NCI-H2227 treated with DMSO at 0.1 percent for 48 hours (cell line): ENCODE results near the gene ADAMTS18.

Experiments used
- DNase-seq: peaks from one replicate; lab custom pipeline; 2025; lab: John Stamatoyannopoulos, UW

ADAMTS18 gene

GRCh38 chr16:77328768-77329167 is 106.1 kb downstream of the ADAMTS18 start:
- DNase-seq, result no peak

GRCh38 chr16:77328274-77328673 is 106.6 kb downstream of the ADAMTS18 start:
- DNase-seq, result no peak

GRCh38 chr16:77327717-77328116 is 107.1 kb downstream of the ADAMTS18 start:
- no peak for DNase-seq

- DNase-seq, result no peak
These were observed 110.1 kb downstream of the ADAMTS18 start for GRCh38 chr16:77324729-77325128.

GRCh38 chr16:77323695-77324094 is 111.1 kb downstream of the ADAMTS18 start:
- no peak for DNase-seq

GRCh38 chr16:77322757-77323156 is 112.1 kb downstream of the ADAMTS18 start:
- DNase-seq, result no peak

- DNase-seq, result no peak
These were observed 117.8 kb downstream of the ADAMTS18 start for GRCh38 chr16:77317059-77317458.

- DNase-seq, result no peak
These were observed 124.0 kb downstream of the ADAMTS18 start for GRCh38 chr16:77310877-77311276.

GRCh38 chr16:77308163-77308561 is 126.7 kb downstream of the ADAMTS18 start:
- DNase-seq, result no peak

- DNase-seq, result no peak
These were observed 127.2 kb downstream of the ADAMTS18 start for GRCh38 chr16:77307426-77308162.

- no peak for DNase-seq
These were observed 128.8 kb downstream of the ADAMTS18 start for GRCh38 chr16:77306075-77306474.

GRCh38 chr16:77304877-77305276 is 130.0 kb downstream of the ADAMTS18 start:
- no peak for DNase-seq

GRCh38 chr16:77304134-77304533 is 130.7 kb downstream of the ADAMTS18 start:
- DNase-seq, result no peak

- no peak for DNase-seq
These were observed 132.2 kb downstream of the ADAMTS18 start for GRCh38 chr16:77302674-77303073.

- DNase-seq, result no peak
These were observed 132.6 kb downstream of the ADAMTS18 start for GRCh38 chr16:77302249-77302648.

- no peak for DNase-seq
These were observed 134.6 kb downstream of the ADAMTS18 start for GRCh38 chr16:77300256-77300655.

- no peak for DNase-seq
These were observed 135.4 kb downstream of the ADAMTS18 start for GRCh38 chr16:77299395-77299794.

GRCh38 chr16:77298418-77299360 is 136.1 kb downstream of the ADAMTS18 start:
- no peak for DNase-seq

- DNase-seq, result no peak
These were observed 136.8 kb downstream of the ADAMTS18 start for GRCh38 chr16:77297996-77298395.

GRCh38 chr16:77295896-77296295 is 138.9 kb downstream of the ADAMTS18 start:
- DNase-seq, result no peak

GRCh38 chr16:77290451-77291115 is 144.3 kb downstream of the ADAMTS18 start:
- DNase-seq, result no peak

GRCh38 chr16:77289331-77289809 is 145.5 kb downstream of the ADAMTS18 start:
- DNase-seq, result no peak
